Measurements from ENCODE around the gene CCDC15.

DNA sequence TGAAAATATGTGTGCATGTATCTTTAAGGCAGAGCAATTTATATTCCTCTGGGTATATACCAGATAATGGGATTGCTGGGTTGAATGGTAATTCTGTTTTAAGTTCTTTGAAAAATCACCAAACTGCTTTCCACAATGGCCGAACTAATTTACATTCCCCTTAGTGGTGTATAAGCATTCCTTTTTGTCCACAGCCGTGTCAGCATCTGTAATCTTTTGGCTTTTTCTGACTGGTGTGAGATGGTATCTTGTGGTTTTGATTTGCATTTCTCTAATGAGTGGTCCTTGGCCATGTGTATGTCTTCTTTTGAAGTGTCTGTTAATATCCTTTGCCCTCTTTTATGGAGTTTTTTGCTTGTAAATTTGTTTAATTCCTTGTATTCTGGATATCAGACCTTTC lies 24.3 kb downstream of the CCDC15 start:
- TF ChIP-seq, protein P1, sequence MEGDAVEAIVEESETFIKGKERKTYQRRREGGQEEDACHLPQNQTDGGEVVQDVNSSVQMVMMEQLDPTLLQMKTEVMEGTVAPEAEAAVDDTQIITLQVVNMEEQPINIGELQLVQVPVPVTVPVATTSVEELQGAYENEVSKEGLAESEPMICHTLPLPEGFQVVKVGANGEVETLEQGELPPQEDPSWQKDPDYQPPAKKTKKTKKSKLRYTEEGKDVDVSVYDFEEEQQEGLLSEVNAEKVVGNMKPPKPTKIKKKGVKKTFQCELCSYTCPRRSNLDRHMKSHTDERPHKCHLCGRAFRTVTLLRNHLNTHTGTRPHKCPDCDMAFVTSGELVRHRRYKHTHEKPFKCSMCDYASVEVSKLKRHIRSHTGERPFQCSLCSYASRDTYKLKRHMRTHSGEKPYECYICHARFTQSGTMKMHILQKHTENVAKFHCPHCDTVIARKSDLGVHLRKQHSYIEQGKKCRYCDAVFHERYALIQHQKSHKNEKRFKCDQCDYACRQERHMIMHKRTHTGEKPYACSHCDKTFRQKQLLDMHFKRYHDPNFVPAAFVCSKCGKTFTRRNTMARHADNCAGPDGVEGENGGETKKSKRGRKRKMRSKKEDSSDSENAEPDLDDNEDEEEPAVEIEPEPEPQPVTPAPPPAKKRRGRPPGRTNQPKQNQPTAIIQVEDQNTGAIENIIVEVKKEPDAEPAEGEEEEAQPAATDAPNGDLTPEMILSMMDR (conservative IDR thresholded peaks at IDR 0.05; ENCODE audit: low read depth, low read length) = no peak
- TF ChIP-seq EZH2phosphoT487 (IDR thresholded peaks at IDR 0.05; ENCODE audit: borderline replicate concordance, low read length) (no peak), EZH2 (IDR thresholded peaks at IDR 0.05; ENCODE audit: low read length, unreplicated experiment) (no peak)

All from PC-3 (cell line).